HEK293 (cell line): ENCODE data around the gene ALB.
A peak's percentile ranks its signal among the peaks of the same experiment; 100 is the strongest.

Experiments used
- CTCF ChIA-PET: fragments of 350-600 bp; formaldehyde crosslinking; extraction: SDS; loops from one replicate; lab custom pipeline; 2021; ENCODE audit warnings: antibody characterized with exemption; lab: Yijun Ruan, JAX
- POLR2A ChIA-PET: fragments of 300-600 bp; formaldehyde crosslinking; extraction: SDS; loops from one replicate; lab custom pipeline; 2020; ENCODE audit warnings: antibody characterized with exemption, inconsistent platforms; lab: Yijun Ruan, JAX
- H3K27ac ChIP-seq: fragments of 200-500 bp; sonication (Bioruptor generic); 2 replicates; pipeline ENCODE4 v1.5.1; 2014; ENCODE audit warnings: low read depth, low read length, control low read depth, inconsistent platforms; ENCODE audit errors: extremely low read depth
- H3K36me3 ChIP-seq, 2 experiments: fragments of 200-500 bp in 1 of 2; sonication (Bioruptor generic) in 1 of 2; 1 replicate in 1 of 2; 2 replicates in 1 of 2; pipeline ENCODE4 v1.5.1; 2014 to 2017; ENCODE audit warnings: inconsistent platforms in 2 of 2, low read length in 2 of 2; ENCODE audit not compliant: control insufficient read depth in 2 of 2, insufficient read depth in 1 of 2
- H3K4me1 ChIP-seq: fragments of 200-500 bp; sonication (Bioruptor generic); 2 replicates; pipeline ENCODE4 v1.5.1; 2014; ENCODE audit warnings: mild to moderate bottlenecking, low read length, inconsistent platforms; ENCODE audit not compliant: control insufficient read depth, insufficient read depth
- H3K4me3 ChIP-seq: 2 replicates; pipeline ENCODE4 v1.5.1; 2011; ENCODE audit warnings: low read depth, mild to moderate bottlenecking, control low read depth, low read length, moderate library complexity
- H3K9me3 ChIP-seq: fragments of 200-500 bp; sonication (Bioruptor generic); 2 replicates; pipeline ENCODE4 v1.5.1; 2014; ENCODE audit warnings: low read depth, low read length, inconsistent platforms; ENCODE audit not compliant: control insufficient read depth, insufficient read depth
- MYNN ChIP-seq: fragments of 450-650 bp; formaldehyde crosslinking; IDR thresholded peaks from 2 replicates; pipeline ENCODE4 v1.5.1; 2016; ENCODE audit warnings: missing biosample characterization, missing genetic modification characterization, borderline replicate concordance
- PRDM1 ChIP-seq: fragments of 450-650 bp; formaldehyde crosslinking; IDR thresholded peaks from 2 replicates; pipeline ENCODE4; 2016; ENCODE audit warnings: missing biosample characterization, missing genetic modification characterization
- SETDB1 ChIP-seq: IDR thresholded peaks from one replicate; pipeline ENCODE4 v1.6.1; 2017; ENCODE audit warnings: mild to moderate bottlenecking, low read length, moderate library complexity, mixed read lengths; ENCODE audit not compliant: insufficient read length
- ZBTB17 ChIP-seq: fragments of 450-650 bp; formaldehyde crosslinking; IDR thresholded peaks from 2 replicates; pipeline ENCODE4 v1.5.1; 2016; ENCODE audit warnings: missing biosample characterization, missing genetic modification characterization
- ZBTB21 ChIP-seq: fragments of 450-650 bp; formaldehyde crosslinking; IDR thresholded peaks from 2 replicates; pipeline ENCODE4 v1.5.1; 2017; ENCODE audit warnings: missing biosample characterization, missing genetic modification characterization
- ZBTB48 ChIP-seq: fragments of 450-650 bp; formaldehyde crosslinking; IDR thresholded peaks from 2 replicates; pipeline ENCODE4 v1.5.1; 2016; ENCODE audit warnings: missing biosample characterization, missing genetic modification characterization
- ZIC2 ChIP-seq: fragments of 450-650 bp; formaldehyde crosslinking; IDR thresholded peaks from 2 replicates; pipeline ENCODE4 v1.5.1; 2016; ENCODE audit warnings: missing biosample characterization, missing genetic modification characterization
- ZNF146 ChIP-seq: fragments of 450-650 bp; formaldehyde crosslinking; IDR thresholded peaks from 2 replicates; pipeline ENCODE4 v1.5.1; 2016; ENCODE audit warnings: missing biosample characterization, missing genetic modification characterization
- ZNF16 ChIP-seq: fragments of 450-650 bp; formaldehyde crosslinking; IDR thresholded peaks from 2 replicates; pipeline ENCODE4 v1.5.1; 2016; ENCODE audit warnings: low read depth, missing biosample characterization, missing genetic modification characterization
- ZNF350 ChIP-seq: fragments of 450-650 bp; formaldehyde crosslinking; IDR thresholded peaks from 2 replicates; pipeline ENCODE4 v1.5.0; 2017; ENCODE audit warnings: missing biosample characterization, mild to moderate bottlenecking, missing genetic modification characterization
- ZNF423 ChIP-seq: fragments of 450-650 bp; formaldehyde crosslinking; IDR thresholded peaks from 2 replicates; pipeline ENCODE4 v1.5.1; 2016; ENCODE audit warnings: missing biosample characterization, missing genetic modification characterization
- ZNF558 ChIP-seq: fragments of 450-650 bp; formaldehyde crosslinking; IDR thresholded peaks from 2 replicates; pipeline ENCODE4 v1.5.1; 2016; ENCODE audit warnings: missing biosample characterization, missing genetic modification characterization
- ZNF600 ChIP-seq: fragments of 450-650 bp; formaldehyde crosslinking; IDR thresholded peaks from 2 replicates; pipeline ENCODE4 v1.5.1; 2016; ENCODE audit warnings: missing biosample characterization, missing genetic modification characterization
- ZNF626 ChIP-seq: fragments of 450-650 bp; sonication (Bioruptor Pico); formaldehyde crosslinking; IDR thresholded peaks from 2 replicates; pipeline ENCODE4 v1.5.1; 2018; ENCODE audit warnings: missing biosample characterization, missing genetic modification characterization, inconsistent platforms
- ZNF654 ChIP-seq: fragments of 450-650 bp; formaldehyde crosslinking; IDR thresholded peaks from 2 replicates; pipeline ENCODE4 v1.5.1; 2016; ENCODE audit warnings: low read depth, missing biosample characterization, missing genetic modification characterization
- ZNF658 ChIP-seq: fragments of 450-650 bp; formaldehyde crosslinking; IDR thresholded peaks from 2 replicates; pipeline ENCODE4; 2016; ENCODE audit warnings: missing biosample characterization, missing genetic modification characterization
- TF ChIP-seq, protein P1 (sequence below): fragments of 450-650 bp; formaldehyde crosslinking; IDR thresholded peaks from 2 replicates; pipeline ENCODE4 v1.5.1; 2017; ENCODE audit warnings: missing biosample characterization, missing genetic modification characterization
- TF ChIP-seq, protein P2 (sequence below): fragments of 450-650 bp; formaldehyde crosslinking; IDR thresholded peaks from 2 replicates; pipeline ENCODE4 v1.5.1; 2016; ENCODE audit warnings: missing biosample characterization, missing genetic modification characterization
- TF ChIP-seq, protein P3 (sequence below): fragments of 450-650 bp; formaldehyde crosslinking; conservative IDR thresholded peaks from 2 replicates; pipeline ENCODE4 v1.5.1; 2016; ENCODE audit warnings: low read depth, missing biosample characterization, missing genetic modification characterization

Gene ALB

DNA sequence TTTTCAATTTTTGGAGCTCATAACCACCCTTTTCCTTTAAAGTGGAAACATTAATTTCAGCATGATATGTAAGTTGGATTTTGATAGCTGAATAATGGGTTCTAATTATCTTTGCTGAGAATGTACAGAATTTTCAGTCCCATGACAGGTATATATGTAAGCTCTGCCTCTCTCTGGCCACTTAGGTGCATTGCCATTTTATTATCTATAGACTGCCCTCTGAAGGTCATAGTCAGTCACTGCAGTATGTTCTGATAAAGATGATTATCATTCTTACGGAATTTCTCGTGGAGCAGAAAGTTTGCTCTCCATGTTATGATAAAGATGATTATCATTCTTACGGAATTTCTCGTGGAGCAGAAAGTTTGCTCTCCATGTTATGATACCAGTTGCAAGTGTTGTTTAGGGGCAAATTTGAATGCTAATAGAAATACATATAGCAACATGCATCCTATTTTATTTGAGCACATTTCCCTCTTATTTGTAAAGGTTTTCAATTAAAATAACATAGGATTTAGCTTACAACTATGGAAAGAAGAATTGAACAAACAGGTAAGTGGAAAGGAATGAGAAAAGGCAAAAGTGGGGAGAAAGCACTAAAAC lies 42.4 kb downstream of the ALB start (continued):
- no peak for TF ChIP-seq ZNF423 (tag by site-specific recombination)
- no peak for TF ChIP-seq ZNF658 (tag by site-specific recombination)
- TF ChIP-seq PRDM1 (tag by site-specific recombination): peak; percentile 48
- no peak for TF ChIP-seq ZBTB17 (tag by site-specific recombination)
- TF ChIP-seq ZIC2 (tag by site-specific recombination): no peak
- no peak for TF ChIP-seq ZBTB48 (tag by site-specific recombination)
- TF ChIP-seq ZNF654 (tag by site-specific recombination): peak; percentile 37

DNA sequence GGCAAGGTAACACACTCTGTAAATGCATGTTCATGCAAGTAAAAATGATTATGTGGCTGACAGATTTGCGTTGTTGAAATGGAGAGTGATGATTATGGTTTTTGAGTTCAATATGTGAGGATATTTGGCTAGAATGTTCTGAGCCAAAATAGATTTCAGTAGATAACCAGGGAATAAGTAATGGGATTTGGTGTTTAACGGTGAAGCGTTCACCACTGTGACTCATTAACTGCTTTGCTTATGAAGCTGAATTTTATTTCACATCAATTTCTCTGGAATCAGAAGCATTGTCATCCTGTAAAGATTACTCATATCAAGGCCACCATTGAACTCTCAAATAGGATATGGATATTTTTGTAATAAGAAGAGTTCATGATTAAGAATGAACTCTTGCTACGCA lies 43.6 kb downstream of the ALB start:
- ChIA-PET CTCF (interaction anchor here (0.7 to 1.9 kb wide), 3 partner anchors 23 to 196 kb away, joined by 3 to 7 read pairs (median 5); no protein-coding TSS in a partner anchor), POLR2A (no interaction called here)
- Histone ChIP-seq H3K27ac (no peak overlapping the region), H3K36me3 (no peaks in the 10 kb centered on the region), H3K4me3 (no peak overlapping the region), H3K4me1 (no peaks in the 10 kb centered on the region), H3K9me3 (no peaks in the 10 kb centered on the region)
- TF ChIP-seq ZNF558: no peak
- TF ChIP-seq, protein P1, sequence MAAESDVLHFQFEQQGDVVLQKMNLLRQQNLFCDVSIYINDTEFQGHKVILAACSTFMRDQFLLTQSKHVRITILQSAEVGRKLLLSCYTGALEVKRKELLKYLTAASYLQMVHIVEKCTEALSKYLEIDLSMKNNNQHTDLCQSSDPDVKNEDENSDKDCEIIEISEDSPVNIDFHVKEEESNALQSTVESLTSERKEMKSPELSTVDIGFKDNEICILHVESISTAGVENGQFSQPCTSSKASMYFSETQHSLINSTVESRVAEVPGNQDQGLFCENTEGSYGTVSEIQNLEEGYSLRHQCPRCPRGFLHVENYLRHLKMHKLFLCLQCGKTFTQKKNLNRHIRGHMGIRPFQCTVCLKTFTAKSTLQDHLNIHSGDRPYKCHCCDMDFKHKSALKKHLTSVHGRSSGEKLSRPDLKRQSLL: no peak
- no peak for TF ChIP-seq SETDB1
- TF ChIP-seq, protein P2, sequence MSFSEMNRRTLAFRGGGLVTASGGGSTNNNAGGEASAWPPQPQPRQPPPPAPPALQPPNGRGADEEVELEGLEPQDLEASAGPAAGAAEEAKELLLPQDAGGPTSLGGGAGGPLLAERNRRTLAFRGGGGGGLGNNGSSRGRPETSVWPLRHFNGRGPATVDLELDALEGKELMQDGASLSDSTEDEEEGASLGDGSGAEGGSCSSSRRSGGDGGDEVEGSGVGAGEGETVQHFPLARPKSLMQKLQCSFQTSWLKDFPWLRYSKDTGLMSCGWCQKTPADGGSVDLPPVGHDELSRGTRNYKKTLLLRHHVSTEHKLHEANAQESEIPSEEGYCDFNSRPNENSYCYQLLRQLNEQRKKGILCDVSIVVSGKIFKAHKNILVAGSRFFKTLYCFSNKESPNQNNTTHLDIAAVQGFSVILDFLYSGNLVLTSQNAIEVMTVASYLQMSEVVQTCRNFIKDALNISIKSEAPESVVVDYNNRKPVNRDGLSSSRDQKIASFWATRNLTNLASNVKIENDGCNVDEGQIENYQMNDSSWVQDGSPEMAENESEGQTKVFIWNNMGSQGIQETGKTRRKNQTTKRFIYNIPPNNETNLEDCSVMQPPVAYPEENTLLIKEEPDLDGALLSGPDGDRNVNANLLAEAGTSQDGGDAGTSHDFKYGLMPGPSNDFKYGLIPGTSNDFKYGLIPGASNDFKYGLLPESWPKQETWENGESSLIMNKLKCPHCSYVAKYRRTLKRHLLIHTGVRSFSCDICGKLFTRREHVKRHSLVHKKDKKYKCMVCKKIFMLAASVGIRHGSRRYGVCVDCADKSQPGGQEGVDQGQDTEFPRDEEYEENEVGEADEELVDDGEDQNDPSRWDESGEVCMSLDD: no peak
- no peak for TF ChIP-seq ZNF350 (tag by site-specific recombination)
- TF ChIP-seq MYNN (tag by site-specific recombination): no peak
- no peak for TF ChIP-seq ZNF16
- no peak for TF ChIP-seq ZBTB21 (tag by site-specific recombination)
- no peak for TF ChIP-seq ZNF146 (tag by site-specific recombination)
- TF ChIP-seq, protein P3, sequence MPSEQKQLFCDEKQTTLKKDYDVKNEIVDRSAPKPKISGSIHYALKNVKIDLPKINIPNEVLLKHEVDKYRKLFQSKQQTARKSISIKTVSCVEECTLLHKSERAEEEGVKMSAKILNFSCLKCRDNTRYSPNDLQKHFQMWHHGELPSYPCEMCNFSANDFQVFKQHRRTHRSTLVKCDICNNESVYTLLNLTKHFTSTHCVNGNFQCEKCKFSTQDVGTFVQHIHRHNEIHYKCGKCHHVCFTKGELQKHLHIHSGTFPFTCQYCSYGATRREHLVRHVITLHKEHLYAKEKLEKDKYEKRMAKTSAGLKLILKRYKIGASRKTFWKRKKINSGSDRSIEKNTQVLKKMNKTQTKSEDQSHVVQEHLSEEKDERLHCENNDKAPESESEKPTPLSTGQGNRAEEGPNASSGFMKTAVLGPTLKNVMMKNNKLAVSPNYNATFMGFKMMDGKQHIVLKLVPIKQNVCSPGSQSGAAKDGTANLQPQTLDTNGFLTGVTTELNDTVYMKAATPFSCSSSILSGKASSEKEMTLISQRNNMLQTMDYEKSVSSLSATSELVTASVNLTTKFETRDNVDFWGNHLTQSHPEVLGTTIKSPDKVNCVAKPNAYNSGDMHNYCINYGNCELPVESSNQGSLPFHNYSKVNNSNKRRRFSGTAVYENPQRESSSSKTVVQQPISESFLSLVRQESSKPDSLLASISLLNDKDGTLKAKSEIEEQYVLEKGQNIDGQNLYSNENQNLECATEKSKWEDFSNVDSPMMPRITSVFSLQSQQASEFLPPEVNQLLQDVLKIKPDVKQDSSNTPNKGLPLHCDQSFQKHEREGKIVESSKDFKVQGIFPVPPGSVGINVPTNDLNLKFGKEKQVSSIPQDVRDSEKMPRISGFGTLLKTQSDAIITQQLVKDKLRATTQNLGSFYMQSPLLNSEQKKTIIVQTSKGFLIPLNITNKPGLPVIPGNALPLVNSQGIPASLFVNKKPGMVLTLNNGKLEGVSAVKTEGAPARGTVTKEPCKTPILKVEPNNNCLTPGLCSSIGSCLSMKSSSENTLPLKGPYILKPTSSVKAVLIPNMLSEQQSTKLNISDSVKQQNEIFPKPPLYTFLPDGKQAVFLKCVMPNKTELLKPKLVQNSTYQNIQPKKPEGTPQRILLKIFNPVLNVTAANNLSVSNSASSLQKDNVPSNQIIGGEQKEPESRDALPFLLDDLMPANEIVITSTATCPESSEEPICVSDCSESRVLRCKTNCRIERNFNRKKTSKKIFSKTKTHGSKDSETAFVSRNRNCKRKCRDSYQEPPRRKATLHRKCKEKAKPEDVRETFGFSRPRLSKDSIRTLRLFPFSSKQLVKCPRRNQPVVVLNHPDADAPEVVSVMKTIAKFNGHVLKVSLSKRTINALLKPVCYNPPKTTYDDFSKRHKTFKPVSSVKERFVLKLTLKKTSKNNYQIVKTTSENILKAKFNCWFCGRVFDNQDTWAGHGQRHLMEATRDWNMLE (tag by site-specific recombination): no peak
- TF ChIP-seq ZNF626 (tag by site-specific recombination): no peak
- no peak for TF ChIP-seq ZNF600 (tag by site-specific recombination)
